CD4-positive, alpha-beta memory T cell (primary cell): ENCODE data around the gene GABRB1. TPM values are rescaled to one million over a fixed set of nuclear protein-coding genes. Genes with fewer than 3 reads are reported as not detected.

Experiments
- CTCF ChIA-PET: fragments of 350-600 bp; sonication (Branson Sonifier 250); formaldehyde crosslinking; loops from one replicate; lab custom pipeline; 2021; ENCODE audit warnings: inconsistent platforms; ENCODE audit not compliant: partially characterized antibody; lab: Charles Lee
- POLR2A ChIA-PET: fragments of 350-600 bp; sonication (Branson Sonifier 250); formaldehyde crosslinking; loops from one replicate; lab custom pipeline; 2021; ENCODE audit not compliant: partially characterized antibody; lab: Charles Lee
- DNase-seq, 5 donors: peaks; one replicate each; pipeline versions ENCODE4 v3.0.0 to v3.0.0-alpha.2; 2020 to 2022; ENCODE audit warnings: mixed read lengths in 1 of 5
- H3K27ac ChIP-seq: one replicate; pipeline ENCODE4 v1.7.0; 2013; ENCODE audit warnings: low read depth, low read length
- H3K27me3 ChIP-seq: 2 replicates; pipeline ENCODE4 v1.7.0; 2013; ENCODE audit warnings: mild to moderate bottlenecking, low read length, moderate library complexity; ENCODE audit not compliant: insufficient read depth
- H3K36me3 ChIP-seq: 2 replicates; pipeline ENCODE4 v1.7.0; 2013; ENCODE audit warnings: mild to moderate bottlenecking, low read length, moderate library complexity; ENCODE audit not compliant: insufficient read depth
- H3K4me1 ChIP-seq: 2 replicates; pipeline ENCODE4 v1.7.0; 2013; ENCODE audit warnings: mild to moderate bottlenecking, low read length, moderate library complexity; ENCODE audit not compliant: insufficient read depth
- H3K4me3 ChIP-seq, 2 donors: one replicate each; pipeline ENCODE4 v1.7.0; 2013; ENCODE audit warnings: low read length in 2 of 2, mild to moderate bottlenecking in 1 of 2
- H3K9me3 ChIP-seq, 2 donors: one replicate each; pipeline ENCODE4 v1.7.0; 2013; ENCODE audit warnings: low read length in 2 of 2, control low read depth in 1 of 2; ENCODE audit not compliant: control insufficient read depth in 1 of 2
- H3K27ac Mint-ChIP-seq, 7 donors: one replicate each; pipeline ENCODE4 v1.8.0; 2020 to 2021; ENCODE audit warnings: mixed read lengths in 7 of 7, mild to moderate bottlenecking in 6 of 7, inconsistent platforms in 3 of 7, moderate library complexity in 3 of 7
- H3K27me3 Mint-ChIP-seq, 2 donors: one replicate each; pipeline ENCODE4 v1.8.0; 2020 to 2021; ENCODE audit warnings: mixed read lengths in 2 of 2
- H3K36me3 Mint-ChIP-seq, 2 donors: one replicate each; pipeline ENCODE4 v1.8.0; 2020 to 2021; ENCODE audit warnings: mixed read lengths in 2 of 2, inconsistent platforms in 1 of 2, mild to moderate bottlenecking in 1 of 2
- H3K4me1 Mint-ChIP-seq, 4 donors: one replicate each; pipeline ENCODE4 v1.8.0; 2020 to 2021; ENCODE audit warnings: mixed read lengths in 4 of 4, mild to moderate bottlenecking in 1 of 4
- H3K4me3 Mint-ChIP-seq, 8 donors: one replicate each; pipeline ENCODE4 v1.8.0; 2020 to 2021; ENCODE audit warnings: mixed read lengths in 8 of 8, mild to moderate bottlenecking in 7 of 8, moderate library complexity in 6 of 8, inconsistent platforms in 3 of 8
- H3K9me3 Mint-ChIP-seq, 8 donors: one replicate each; pipeline ENCODE4 v1.8.0; 2020 to 2021; ENCODE audit warnings: mixed read lengths in 8 of 8, mild to moderate bottlenecking in 5 of 8, inconsistent platforms in 3 of 8, moderate library complexity in 1 of 8
- intact Hi-C: fragments of 100-400 bp; cut with micrococcal nuclease; formaldehyde crosslinking; loops from one replicate; pipeline ENCODE4 v1.15.1; 2023
- polyA plus RNA-seq, 2 donors: library from polyadenylated mRNA; unstranded; fragments of 300-500 nt; fragmentation: Illumina TruSeq; gene quantifications; one replicate each; pipeline ENCODE4 v1.2.3, GENCODE V29; 2021
- total RNA-seq, 2 experiments: library from RNA; stranded (reverse); gene quantifications; one replicate each; pipeline ENCODE4 v1.2.3, GENCODE V29; 2021

GABRB1 gene
- total and polyA plus RNA-seq, 4 experiments from 2014 or later = not detected

DNA sequence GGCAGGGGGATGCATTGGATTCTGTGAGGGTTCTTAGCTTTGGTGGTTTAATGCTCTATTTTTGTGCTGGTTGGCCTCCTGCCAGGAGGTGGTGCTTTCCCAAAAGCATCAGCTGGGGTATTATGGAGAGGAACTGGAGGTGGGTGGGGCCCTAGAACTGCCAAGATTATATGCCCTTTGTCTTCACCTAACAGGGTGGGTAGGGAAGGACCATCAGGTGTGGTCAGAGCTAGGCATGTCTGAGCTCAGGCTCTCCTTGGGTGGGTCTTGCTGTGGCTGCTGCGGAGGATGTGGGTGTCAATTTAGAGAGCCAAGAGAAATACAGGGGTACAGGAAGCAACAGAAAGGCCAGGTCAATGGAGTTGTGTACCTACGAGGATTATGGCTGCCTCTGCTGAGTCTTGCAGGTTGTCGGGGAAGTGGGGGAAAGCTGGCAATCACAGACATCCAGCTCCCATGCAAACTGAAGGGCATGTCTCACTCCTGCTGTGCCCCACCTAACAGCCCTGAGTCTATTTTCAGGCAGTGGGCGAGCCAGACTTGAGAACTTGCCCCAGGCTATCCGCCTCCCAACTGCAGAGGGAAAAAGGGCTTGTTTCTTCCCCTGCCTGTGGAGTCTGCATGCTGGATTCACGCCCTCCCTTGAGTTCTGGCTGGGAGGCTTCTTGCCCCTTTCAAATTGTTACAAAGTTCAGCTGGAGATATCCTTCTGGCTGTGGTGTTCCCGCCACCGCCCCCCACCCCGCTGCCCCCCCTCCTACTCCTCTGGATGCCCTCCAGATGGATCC, 220.2 kb downstream of the GABRB1 start:
- DNase-seq = no peak
- H3K27ac ChIP-seq = no peak overlapping the region
- H3K9me3 ChIP-seq = no peaks in the 10 kb centered on the region
- no peak overlapping the region for H3K4me3 ChIP-seq
- no peak overlapping the region for H3K27ac Mint-ChIP-seq
- no peaks in the 10 kb centered on the region for H3K4me1 ChIP-seq
- H3K27me3 Mint-ChIP-seq = peaks cover 0 to 9% of the 10 kb centered on the region in 2 donors
- CTCF ChIA-PET = no interaction called here
- intact Hi-C loops = no loop called here
- POLR2A ChIA-PET = no interaction called here
- H3K27me3 ChIP-seq = no peaks in the 10 kb centered on the region
- H3K4me1 Mint-ChIP-seq = no peaks in the 10 kb centered on the region
- H3K9me3 Mint-ChIP-seq = peaks cover 0 to 12% (median 4%) of the 10 kb centered on the region in 8 donors
- no peak overlapping the region for H3K4me3 Mint-ChIP-seq
- no peaks in the 10 kb centered on the region for H3K36me3 ChIP-seq
- no peaks in the 10 kb centered on the region for H3K36me3 Mint-ChIP-seq

DNA sequence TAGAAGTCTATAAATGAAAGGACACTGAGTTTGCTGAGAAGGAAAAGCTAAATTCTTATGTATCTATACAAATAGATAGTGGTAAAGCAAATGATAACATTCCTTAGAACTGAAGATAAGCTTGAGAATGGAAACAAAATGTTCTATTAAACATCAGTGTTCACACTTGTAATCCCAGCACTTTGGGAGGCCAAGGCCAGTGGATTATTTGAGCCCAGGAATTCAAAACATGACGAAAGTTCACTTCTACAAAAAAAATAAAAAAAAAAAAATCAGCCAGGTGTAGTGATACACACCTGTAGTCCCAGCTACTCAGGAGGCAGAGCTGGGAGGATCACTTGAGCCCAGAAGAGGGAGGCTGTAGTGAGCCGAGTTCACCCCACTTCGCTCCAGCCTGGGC, 232.4 kb downstream of the GABRB1 start:
- Histone ChIP-seq H3K4me1 (no peaks in the 10 kb centered on the region), H3K27ac (no peak overlapping the region), H3K27me3 (no peaks in the 10 kb centered on the region), H3K4me3 (no peak overlapping the region), H3K36me3 (no peaks in the 10 kb centered on the region), H3K9me3 (no peaks in the 10 kb centered on the region)
- ChIA-PET CTCF (no interaction called here), POLR2A (no interaction called here)
- H3K4me1 Mint-ChIP-seq = no peaks in the 10 kb centered on the region
- peaks cover 0 to 9% (median 1%) of the 10 kb centered on the region in 8 donors for H3K9me3 Mint-ChIP-seq
- intact Hi-C loops = no loop called here
- peaks cover 0 to 1% of the 10 kb centered on the region in 2 donors for H3K27me3 Mint-ChIP-seq
- DNase-seq = no peak
- H3K36me3 Mint-ChIP-seq = no peaks in the 10 kb centered on the region
- no peak overlapping the region for H3K4me3 Mint-ChIP-seq
- no peak overlapping the region for H3K27ac Mint-ChIP-seq

DNA sequence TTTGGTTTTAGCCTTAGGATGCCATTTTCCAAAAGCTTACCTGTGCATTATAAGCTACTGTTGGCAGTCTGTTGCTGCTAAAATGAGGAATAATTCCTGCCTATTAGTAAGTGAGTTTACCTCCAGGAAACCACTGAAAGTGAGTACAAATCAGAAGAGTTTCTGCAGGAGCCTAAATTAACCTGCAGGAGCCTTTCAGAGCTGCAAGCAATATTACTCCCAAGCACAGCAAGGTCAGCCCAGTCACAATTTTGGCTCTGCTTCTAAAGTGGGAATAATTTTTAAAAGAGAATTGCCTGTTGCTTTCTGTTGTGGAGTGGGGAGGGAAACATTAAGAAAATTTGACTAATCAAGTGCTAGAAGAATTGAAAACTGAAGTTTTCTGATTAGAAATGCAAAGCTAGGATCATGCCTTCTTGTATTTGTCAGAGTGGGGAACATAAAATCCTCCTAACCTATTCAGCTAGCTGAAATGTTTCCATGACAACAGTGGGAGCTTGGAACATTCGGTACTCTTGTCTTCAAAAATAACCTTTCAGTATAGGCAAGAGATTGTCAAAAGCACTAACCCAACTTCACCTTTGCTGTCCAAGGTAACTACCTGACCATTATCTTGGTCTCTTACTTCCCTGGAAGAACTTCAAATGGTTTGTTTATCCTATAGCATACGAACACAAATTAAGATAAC, 239.0 kb downstream of the GABRB1 start:
- H3K27ac Mint-ChIP-seq = no peak overlapping the region
- no peaks in the 10 kb centered on the region for H3K9me3 ChIP-seq
- POLR2A ChIA-PET = no interaction called here
- no peaks in the 10 kb centered on the region for H3K36me3 ChIP-seq
- no peak overlapping the region for H3K27ac ChIP-seq
- DNase-seq = no peak
- H3K4me3 Mint-ChIP-seq = no peak overlapping the region
- CTCF ChIA-PET = no interaction called here
- no peaks in the 10 kb centered on the region for H3K4me1 ChIP-seq
- H3K27me3 Mint-ChIP-seq = peaks cover 1% of the 10 kb centered on the region in 2 donors
- no peaks in the 10 kb centered on the region for H3K36me3 Mint-ChIP-seq
- H3K27me3 ChIP-seq = no peaks in the 10 kb centered on the region
- no peaks in the 10 kb centered on the region for H3K9me3 Mint-ChIP-seq
- intact Hi-C loops = no loop called here
- no peaks in the 10 kb centered on the region for H3K4me1 Mint-ChIP-seq
- no peak overlapping the region for H3K4me3 ChIP-seq

DNA sequence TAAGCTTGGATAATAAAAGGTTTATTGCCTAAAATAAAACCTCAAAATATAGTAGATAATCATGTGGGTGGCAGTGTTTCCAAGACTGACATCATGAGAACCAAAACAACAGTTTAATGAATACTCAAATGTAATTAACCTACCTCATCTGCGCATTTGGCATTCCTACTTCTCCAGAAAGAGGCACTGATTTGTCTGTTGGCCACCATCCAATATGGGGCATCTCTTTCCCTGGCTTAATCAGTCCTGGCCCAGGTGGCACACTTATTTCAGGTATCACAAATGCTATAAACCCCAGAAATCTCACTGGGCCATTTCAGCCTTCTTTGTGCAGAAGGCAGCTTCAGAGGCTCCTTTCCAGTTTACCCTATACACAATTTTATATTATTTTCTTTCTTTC, 239.9 kb downstream of the GABRB1 start:
- ChIA-PET CTCF (no interaction called here), POLR2A (no interaction called here)
- Histone ChIP-seq H3K36me3 (no peaks in the 10 kb centered on the region), H3K27ac (no peak overlapping the region), H3K4me1 (no peaks in the 10 kb centered on the region), H3K4me3 (no peak overlapping the region), H3K9me3 (no peaks in the 10 kb centered on the region), H3K27me3 (no peaks in the 10 kb centered on the region)
- no peak overlapping the region for H3K4me3 Mint-ChIP-seq
- H3K27ac Mint-ChIP-seq = no peak overlapping the region
- no peak for DNase-seq
- H3K9me3 Mint-ChIP-seq = no peaks in the 10 kb centered on the region
- no peaks in the 10 kb centered on the region for H3K4me1 Mint-ChIP-seq
- H3K36me3 Mint-ChIP-seq = no peaks in the 10 kb centered on the region
- intact Hi-C loops = no loop called here
- H3K27me3 Mint-ChIP-seq = peaks cover 1% of the 10 kb centered on the region in 2 donors

DNA sequence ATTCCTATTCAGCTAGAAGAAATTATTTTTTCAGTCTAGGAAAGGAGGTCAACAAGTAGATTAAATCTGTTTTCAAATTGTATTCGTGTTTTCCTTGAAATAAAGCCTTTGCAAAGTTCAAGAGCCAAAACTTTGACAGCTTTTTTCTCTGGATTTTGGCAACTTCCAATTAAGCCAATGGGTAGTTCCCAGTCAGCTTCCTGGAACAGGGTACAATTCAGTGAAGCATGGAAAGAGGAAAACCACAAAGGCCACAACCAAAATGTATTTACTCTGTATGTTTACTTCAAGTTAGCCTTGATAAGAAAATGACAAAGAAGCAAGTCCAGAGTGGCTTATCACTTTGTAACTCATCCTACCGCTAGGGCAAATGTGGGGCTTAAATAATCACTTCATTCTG, 243.5 kb downstream of the GABRB1 start:
- H3K36me3 Mint-ChIP-seq = no peaks in the 10 kb centered on the region
- no peak for DNase-seq
- H3K36me3 ChIP-seq = no peaks in the 10 kb centered on the region
- ChIA-PET CTCF (no interaction called here), POLR2A (no interaction called here)
- H3K27me3 Mint-ChIP-seq = peaks cover 0 to 2% of the 10 kb centered on the region in 2 donors
- H3K27ac Mint-ChIP-seq = no peak overlapping the region
- H3K27me3 ChIP-seq = no peaks in the 10 kb centered on the region
- no peak overlapping the region for H3K4me3 Mint-ChIP-seq
- no peaks in the 10 kb centered on the region for H3K4me1 ChIP-seq
- no peak overlapping the region for H3K27ac ChIP-seq
- H3K9me3 Mint-ChIP-seq = peaks cover 0 to 4% (median 1%) of the 10 kb centered on the region in 8 donors
- intact Hi-C loops = no loop called here
- no peaks in the 10 kb centered on the region for H3K9me3 ChIP-seq
- H3K4me3 ChIP-seq = no peak overlapping the region
- no peaks in the 10 kb centered on the region for H3K4me1 Mint-ChIP-seq

DNA sequence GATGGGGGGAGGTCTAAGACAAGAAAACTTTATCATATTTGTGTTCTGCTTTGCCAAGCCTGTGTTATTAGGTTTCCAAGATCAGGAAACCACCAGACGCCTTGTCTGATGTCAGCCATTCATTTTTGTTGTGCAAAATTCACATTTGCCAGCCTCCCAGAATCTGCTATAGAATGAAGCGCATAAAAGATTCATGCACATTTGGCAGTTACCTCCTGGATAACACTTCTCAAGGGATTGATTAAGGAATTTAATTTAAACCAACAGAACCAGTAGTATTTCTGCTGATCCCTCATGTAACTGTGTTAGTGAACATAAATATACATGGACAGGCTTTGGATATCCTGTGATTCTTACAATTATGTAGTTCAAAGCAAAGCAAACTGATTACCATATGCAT, 244.2 kb downstream of the GABRB1 start:
- no peak overlapping the region for H3K27ac Mint-ChIP-seq
- H3K36me3 Mint-ChIP-seq = no peaks in the 10 kb centered on the region
- H3K9me3 Mint-ChIP-seq = peaks cover 0 to 4% (median 1%) of the 10 kb centered on the region in 8 donors
- intact Hi-C loops = no loop called here
- H3K4me3 ChIP-seq = no peak overlapping the region
- DNase-seq = no peak
- H3K27me3 Mint-ChIP-seq = peaks cover 0 to 2% of the 10 kb centered on the region in 2 donors
- ChIA-PET CTCF (no interaction called here), POLR2A (no interaction called here)
- H3K36me3 ChIP-seq = no peaks in the 10 kb centered on the region
- no peak overlapping the region for H3K4me3 Mint-ChIP-seq
- no peaks in the 10 kb centered on the region for H3K27me3 ChIP-seq
- no peaks in the 10 kb centered on the region for H3K9me3 ChIP-seq
- no peaks in the 10 kb centered on the region for H3K4me1 ChIP-seq
- no peak overlapping the region for H3K27ac ChIP-seq
- H3K4me1 Mint-ChIP-seq = no peaks in the 10 kb centered on the region

DNA sequence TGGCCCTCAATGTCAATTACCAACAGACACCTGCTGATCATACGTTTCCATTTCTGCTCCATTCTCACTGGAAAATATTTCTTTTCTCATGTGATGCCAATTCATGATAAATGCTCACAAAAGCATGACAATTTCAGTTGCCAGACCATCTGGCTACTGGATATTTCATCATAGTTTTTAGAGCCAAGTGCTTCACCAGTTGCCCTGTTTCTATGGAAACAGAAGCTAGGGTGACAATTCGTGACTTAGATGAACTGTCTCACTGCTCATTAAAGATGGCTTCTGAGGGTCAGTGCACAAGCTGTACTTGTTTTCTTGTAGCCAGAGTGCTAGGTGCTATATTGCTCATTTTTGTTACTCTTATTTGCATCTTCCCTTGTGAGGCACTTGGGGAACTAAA, 247.3 kb downstream of the GABRB1 start:
- intact Hi-C loops = no loop called here
- ChIA-PET POLR2A (no interaction called here), CTCF (no interaction called here)
- Histone ChIP-seq H3K9me3 (no peaks in the 10 kb centered on the region), H3K27me3 (no peaks in the 10 kb centered on the region), H3K27ac (no peak overlapping the region), H3K4me3 (no peak overlapping the region), H3K4me1 (no peaks in the 10 kb centered on the region), H3K36me3 (no peaks in the 10 kb centered on the region)
- no peak for DNase-seq
- Mint-ChIP-seq H3K4me3 (no peak overlapping the region), H3K27ac (no peak overlapping the region), H3K27me3 (peaks cover 5 to 8% of the 10 kb centered on the region in 2 donors), H3K4me1 (peaks cover 0 to 4% (median 0%) of the 10 kb centered on the region in 4 donors), H3K36me3 (no peaks in the 10 kb centered on the region), H3K9me3 (peaks cover 0 to 5% (median 3%) of the 10 kb centered on the region in 8 donors)
